HG02981 (cell line): Measurements from ENCODE around the gene LARGE1.

Experiments
- ATAC-seq: cut with Tn5 transposase; IDR thresholded peaks from one replicate; pipeline ENCODE4 v1.9.1; 2021; ENCODE audit warnings: mild to moderate bottlenecking, moderate library complexity; ENCODE audit not compliant: unreplicated experiment

LARGE1 gene

DNA sequence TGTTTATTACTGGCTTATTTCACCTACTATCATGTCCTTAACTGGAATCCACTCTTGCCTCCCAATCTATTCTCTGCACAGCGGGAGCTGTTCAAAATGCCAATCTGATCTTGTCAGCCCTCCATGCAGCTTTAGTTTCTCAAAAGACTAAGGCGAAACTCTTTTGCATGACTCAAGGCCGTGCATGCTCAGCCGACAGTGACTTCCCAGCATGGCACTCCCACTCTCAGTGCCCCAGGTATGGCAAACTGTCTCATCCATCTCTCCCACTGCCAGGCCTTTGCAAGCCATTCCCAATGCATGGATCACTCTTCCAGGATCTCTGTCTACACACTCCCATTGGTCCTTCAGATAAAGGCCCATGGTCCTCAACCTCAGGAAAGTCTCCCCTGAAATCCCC is 245.9 kb downstream of the LARGE1 start:
- ATAC-seq = no peak

DNA sequence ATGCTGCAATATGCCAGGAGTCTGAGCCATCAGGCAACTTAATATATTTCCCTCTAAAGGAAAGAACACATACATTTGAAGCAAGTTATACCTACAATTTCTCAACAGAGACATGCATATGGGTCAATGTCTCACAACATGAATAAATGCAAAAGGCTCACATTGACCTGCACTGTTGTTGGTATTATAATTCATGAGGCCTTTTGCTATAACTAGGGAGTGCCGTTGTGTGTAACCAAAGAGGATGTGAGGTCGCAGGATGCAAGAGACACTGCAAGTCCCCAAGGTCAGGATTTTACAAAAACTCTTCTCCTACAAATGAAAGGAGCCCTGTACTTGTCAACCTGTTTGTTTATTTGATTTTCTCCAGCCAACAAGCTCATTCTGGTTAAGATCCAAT is 250.5 kb downstream of the LARGE1 start:
- no peak for ATAC-seq

DNA sequence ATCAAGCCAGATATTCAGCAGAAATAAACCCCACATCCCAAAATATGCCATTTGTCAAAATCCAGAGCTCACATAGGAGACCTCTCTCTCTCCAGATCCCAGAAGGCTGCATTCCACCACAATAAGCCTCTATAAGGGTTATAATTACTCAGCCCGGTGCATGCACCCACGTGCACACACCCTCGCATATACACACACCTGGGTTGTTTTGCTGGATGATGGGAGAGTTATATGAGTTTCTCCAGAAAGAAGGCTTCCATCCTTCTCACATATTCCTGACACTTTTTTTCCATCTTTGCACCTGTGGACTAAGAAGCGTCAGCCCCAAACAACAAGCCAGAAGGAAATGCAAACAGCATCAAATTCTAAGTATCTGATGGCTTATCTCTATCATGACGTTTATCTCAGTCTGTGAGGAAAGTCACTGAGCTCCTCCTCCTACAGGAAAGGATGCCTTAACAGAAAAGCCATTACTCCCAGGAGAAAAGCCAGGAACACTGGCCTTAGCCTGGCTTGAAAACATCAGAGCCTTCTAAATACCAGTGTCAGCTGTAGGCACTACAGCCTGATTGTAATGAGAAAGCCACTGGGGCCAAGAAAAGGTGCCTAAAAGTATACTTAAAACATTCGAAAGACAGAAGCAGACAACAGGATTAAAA is 253.2 kb downstream of the LARGE1 start:
- ATAC-seq = no peak

DNA sequence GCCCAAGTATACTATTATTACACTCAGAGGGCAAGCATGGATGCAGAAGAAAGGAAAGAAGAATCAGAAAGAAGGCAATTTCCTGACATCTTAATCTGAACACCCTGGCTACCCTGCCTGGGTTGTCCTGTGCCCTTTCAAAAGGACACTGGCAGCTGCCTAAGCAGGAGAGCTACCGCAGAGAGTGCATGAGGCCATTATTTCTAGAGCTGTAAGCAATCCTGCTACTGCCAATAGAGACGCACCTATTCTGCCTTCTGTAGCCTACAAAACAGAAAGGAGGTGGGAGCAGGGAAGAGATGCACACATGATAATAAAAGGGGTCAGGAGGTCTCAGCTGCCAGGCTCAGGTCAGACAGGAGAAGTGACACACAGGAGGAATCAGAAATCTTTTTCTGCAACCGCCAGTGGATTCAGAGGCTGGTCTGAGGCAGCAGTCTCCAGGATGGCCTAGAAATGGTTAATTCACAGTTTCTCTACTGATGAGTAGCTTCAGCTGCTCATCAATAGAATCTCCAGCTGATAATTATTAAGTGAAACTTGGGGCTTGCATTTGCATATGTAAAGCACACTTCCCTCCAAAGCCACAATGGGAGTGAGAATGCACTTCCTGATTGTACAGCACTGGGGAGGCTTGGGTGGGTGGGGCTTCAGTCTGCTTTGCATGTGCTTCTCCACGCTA is 253.9 kb downstream of the LARGE1 start:
- ATAC-seq = peak; percentile 50

DNA sequence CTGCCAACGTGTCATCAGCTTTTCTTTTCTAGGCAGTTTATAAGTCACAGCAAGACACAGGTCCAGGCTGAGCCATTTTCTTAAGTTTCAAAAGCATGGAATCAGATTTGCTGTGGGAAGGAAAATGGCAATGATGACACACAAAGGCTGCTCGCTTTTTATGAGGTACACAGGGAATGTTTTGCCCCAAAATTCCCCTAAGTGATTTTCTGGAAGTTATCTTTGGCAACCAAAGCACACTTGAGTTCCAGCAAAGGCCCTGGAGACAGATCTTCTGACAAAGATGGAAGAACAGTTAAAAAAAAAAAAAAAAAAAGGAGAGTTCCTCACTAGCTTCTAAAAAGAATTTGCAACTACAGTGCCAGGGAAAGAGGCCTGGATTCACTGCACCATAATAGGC is 260.8 kb downstream of the LARGE1 start:
- no peak for ATAC-seq

DNA sequence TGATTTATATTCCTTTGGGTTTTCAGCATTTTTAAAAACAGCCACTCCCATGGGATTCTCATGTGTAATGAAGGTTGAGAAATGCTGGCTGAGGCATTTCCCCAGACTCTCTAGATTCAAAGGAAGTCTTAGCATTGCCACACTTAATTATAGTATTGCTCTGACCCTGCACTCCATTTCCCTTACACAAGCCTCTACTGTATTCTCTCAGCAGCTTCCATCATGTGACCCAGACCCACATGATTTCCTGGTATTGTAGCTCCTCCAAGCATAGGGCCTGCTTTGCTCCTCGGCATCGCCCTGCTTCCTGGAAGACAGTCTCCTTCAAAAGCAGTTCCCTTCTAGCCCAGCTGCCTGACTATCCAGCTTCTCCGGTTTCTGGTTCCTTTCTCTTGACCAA is 261.5 kb downstream of the LARGE1 start:
- no peak for ATAC-seq

DNA sequence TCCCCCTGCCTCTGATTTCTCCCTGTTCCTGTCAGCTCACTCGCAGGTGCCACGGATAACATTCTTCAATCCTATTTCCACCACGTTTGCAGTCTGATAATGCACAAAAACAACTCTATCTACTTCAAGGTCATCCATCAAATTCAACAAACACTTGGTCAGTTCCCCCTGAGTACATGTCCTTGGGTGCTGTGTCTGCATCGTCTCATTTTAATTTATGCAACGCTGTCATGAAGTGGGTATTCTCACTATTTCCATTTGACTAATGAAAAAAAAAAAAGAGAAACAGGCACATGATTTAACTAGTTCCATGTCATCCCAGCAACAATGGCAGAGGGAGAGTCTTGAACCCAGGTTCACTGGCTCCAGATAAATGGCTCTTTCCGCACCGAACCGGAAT is 262.6 kb downstream of the LARGE1 start:
- ATAC-seq = no peak

DNA sequence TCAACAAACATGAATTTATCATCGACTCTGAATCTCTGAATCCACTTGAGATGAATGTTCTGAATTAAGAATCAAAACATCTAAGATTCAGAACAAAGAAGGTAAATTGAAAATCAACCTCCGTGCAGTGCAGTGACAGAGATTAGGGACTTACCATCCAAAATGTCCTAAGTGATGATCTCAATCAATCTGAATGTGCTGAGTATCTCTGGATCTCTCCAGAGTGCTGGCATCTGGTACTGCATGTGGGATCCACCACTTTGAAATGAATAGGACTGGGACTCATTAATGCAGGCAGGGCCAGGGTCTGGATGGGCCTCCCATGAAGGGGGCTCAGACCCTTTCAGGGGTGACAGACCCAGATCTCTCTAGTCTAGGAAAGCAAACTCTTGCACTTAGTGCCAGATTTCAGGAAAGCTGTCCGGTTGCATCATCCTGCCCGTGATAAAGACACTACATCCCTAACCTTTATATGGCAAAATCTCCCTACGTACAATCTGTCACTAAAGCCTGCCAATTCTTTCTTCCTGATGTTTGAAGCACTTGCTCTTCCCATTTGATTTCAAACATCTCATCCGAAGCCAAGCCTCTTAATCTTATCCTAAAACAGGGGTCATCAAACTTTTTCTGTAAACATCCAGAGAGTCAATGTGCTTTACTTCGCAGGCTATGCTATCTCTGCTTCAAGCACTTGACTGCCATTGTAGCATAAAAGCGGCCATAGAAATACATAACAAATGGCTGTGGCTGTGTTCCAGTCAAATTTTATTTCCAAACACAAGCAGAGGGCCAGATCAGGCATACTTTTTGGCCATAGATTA is 263.3 kb downstream of the LARGE1 start:
- no peak for ATAC-seq

DNA sequence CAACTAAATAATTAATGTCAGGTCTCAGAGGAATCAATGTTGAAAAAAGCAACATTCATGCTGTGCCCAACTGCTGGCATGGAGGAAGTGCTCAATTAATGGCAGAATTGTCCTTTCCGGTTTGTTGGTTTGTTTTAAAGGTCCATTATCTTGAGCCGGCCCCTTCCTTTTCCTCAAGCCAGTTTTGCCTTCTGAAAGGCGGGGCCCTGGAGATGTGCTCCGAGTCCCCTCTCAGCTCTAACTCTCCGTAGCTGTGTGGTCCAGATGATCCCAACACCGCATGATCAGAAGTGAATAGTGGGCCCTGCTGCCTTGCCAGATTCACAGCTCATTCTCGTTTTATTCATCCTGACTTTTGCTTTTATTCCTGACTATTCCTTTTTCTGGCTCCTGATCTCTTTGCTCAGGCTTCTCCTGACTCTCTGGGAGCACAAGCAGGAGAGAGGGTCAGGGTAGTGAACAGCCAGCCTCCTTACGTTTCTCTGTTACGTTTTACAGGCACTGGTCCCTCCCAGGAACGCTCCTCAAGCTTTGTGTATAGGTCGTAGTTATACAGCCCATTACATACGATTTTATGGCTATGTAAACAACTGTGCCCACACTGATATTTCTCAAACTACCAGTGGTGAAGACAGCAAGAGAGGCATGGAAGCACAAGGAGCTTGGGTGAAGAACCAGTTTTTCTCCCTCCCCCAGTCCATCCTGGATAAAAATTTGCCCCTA is 265.9 kb downstream of the LARGE1 start:
- ATAC-seq = no peak

DNA sequence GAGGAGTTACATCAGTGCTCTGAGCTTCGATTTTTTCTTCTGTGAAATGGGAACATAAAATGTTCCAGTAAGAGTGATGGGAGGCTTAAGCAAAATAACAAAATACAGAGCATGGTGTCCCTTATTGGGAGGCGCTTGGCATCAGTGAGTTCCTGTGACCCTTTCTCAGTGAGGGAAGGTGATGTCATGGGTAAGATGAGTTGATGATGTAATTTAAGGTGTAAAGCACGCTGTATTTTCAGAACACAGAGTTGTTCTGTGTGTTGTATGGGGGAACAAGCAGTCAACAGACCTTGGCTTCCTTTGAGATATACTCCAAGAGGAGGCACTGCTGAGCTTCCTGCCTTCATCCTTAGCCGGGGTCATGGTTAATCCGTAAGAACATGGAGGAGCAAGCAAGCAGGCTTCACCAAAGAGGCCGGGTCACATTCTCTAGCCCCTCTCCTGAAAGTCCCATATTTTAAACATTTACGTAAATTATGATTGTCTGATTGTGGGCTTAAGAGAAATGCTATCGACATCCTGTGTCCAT is 266.7 kb downstream of the LARGE1 start:
- ATAC-seq = no peak

DNA sequence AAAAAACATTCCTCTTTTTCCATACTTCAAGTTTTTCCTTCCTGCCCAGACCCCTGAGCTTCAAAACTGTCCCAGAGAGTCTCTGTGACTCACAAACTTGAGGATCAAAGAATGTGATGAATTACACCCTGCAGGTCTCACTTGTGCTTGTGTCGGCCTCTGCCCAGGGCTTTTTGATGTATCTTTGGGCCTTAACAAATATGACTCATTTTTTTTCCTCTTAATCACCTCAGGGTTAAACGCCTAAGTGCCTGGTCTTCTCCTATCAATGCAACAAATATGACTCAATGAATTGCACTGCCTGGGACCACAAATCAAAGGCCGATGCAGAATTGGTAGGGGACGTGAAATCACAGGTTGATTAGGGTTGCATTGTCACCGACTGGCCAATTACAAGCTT is 267.7 kb downstream of the LARGE1 start:
- ATAC-seq = no peak

DNA sequence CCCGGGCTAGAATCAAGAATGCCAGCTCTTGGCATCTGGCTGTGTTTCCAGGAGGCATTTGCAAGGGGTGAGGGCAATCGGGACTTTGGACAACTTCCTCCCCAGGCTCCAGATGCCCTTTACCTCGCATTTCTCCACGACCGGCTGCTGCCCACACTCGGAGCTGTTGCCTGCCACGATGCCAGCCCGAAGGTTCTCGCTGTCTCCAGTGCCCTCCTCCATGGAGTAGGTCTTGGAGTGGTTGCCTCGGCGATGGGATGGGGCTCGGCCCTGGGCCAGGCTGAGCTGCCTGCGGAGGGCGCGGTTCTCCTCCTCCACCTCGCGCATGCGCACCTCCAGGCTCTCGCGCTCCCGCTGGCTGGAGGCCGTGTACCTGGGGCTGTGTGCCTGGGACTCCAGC is 270.0 kb downstream of the LARGE1 start:
- no peak for ATAC-seq

DNA sequence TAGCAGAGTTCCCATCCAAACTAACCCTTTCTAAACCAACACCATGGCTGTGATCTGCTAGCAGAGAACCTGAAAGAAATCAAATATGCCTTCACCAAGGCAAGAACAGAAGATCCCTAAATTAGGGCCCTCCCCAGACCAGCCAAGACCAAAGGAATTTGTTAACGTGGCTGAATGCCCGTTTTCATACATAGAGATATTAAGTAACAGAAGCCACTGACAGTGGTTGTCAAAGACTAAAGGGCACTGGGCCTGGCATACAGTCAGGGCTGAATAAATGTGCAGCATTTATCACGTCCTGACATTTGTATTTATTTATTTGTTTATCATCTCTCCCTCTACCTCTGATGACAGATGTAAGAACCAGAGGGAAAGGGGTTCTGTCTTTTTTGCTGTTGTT is 271.8 kb downstream of the LARGE1 start:
- ATAC-seq = no peak

DNA sequence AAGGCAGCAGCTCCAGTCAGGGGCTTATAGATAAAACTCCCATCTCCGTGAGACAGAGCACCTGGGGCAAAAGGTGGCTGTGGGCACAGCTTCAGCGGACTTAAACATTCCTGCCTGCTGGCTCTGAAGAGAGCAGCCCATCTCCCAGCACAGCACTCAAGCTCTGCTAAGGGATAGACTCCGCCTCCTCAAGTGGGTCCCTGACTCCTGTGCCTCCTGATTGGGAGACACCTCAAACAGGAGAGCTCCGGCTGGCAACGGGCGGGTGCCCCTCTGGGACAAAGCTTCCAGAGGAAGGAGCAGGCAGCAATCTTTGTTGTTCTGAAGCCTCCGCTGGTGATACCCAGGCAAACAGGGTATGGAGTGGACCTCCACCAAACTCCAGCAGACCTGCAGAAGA is 279.4 kb downstream of the LARGE1 start:
- ATAC-seq = no peak

DNA sequence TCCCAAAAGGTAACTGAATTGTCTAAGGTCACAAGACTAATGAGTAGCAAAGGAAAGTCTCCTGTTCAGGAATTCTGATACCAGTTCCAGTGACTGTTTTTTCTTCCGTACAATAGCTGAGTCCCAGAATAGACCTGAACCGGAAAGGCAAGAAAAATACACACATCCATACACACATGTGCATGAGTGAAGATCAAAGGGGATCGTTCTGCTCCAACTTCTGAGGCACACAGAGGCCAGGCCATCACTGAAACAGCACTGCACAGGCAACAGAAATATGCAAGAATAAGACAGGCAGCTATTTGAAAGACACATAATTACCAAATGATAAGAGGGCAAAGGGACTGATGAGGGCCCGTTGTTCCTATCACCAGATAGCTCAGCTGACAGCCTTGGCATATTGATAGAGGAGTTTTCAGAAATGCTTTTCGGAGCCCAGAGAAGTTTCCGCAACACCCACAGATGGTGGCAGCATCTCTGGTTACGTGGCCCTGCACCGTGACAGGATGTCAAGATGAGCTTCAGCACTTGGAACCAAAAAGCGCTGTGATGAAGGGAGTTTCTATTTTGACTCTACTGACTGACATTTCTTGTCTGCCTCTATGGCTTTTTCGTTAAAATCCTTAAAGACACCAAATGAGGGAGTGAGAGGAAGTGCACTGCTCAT is 280.6 kb downstream of the LARGE1 start:
- ATAC-seq = no peak

DNA sequence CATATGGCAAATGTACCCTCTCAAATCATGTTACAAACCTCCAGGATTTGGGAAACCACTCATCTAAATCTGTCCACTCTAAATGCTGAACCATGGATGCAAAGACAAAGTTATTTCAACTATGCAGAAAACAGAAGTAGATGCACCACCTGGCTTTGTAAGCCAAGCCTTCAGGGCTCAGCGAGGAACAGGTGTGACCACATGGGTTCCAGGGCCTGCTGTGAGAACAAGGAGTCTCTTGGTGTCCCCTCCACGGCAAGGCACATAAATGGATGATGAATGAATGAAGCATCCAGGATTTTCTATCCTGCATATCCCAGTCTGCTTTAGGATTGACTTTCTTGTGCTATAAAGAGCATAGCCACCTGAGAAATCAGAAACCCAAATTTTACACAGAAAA is 284.5 kb downstream of the LARGE1 start:
- no peak for ATAC-seq

DNA sequence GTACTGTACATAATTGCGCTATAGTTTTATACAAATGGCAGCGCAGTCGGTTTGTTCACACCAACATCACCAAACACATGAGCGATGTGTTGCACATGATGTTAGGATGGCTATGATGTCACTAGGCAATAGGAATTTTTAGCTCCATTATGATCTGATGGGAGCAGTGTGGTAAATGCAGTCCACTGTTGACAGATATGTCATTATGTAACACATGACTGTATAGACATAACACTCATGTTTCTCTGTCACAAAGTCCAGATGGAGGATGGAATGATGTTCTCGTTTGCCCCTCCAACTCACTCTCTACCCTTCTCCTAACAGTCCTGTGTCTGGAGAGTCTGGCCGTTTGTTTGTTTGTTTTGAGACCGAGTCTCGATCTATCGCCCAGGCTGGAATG is 288.5 kb downstream of the LARGE1 start:
- ATAC-seq = no peak

DNA sequence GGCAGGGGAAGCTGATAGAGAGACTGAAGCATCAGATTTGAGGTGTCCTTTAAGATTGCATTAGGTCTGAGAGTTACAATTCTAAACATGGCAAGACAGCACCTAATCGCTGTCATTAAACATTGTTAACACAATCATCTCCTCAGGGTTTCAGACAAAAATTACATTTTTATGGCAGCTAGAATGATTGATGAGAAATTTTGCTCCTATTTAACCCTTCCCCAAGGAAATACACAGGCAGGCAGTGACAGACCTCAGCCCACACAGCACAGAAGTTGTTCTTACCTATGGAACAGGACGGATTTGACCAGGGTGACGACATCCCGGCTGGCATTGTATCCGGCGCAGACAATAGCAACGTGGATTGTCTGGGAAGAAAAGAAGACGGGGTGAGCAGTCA is 294.3 kb downstream of the LARGE1 start:
- no peak for ATAC-seq

DNA sequence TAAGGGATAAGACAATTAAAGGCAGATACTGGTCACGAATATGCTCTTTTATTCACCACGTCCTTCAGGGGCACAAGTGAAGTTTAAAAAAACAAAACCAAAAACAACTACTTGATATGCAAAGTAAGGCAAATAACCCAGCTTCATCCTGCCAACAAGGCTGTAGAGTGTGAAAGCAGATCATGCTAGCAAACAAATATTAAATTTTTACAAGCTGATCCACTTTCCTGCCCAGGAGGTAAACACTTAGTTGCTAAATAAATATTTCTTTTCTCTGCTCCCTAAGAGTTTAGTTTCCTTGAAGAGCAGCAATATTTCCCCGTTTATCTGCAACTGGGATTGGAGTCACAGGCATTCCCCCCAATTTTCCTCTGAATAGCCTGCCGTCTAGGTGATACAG is 300.2 kb downstream of the LARGE1 start:
- no peak for ATAC-seq

DNA sequence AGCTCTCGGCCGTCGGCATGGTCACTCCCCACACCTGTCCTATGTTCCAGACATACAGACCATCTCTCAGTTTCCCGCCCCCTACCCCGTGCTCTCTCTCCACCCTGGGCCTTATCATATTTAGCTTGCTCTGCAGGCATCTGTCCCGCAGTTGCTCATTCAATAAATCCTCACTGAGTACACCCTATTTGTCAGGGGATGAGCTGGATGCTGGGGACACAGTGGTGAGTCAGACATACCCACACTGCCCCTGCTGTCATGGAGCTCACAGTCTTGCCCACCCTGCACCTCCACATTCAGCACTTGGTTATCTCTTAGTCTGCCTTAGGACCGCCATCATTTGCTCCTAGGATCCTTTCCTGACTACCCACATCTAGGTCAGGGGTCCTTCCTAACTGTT is 313.8 kb downstream of the LARGE1 start:
- ATAC-seq = no peak

DNA sequence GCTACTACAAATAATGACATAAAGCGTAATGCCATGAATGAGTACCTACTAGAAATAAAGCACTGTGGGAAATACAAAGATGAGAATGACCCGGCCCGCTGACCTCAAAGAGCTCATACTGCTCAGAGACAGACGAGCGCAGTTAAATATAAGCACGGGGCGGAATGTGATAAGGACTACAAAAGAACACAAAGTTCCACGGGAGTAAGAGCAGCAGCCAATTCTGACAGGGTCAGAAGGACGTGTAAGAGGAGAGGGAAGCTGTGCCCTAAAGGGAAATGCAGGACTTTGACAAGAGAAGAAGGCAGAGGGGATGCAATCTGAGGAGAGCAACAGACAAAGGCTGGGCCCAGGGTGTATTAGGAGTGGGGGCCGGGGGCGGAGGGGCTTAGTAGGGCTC is 314.6 kb downstream of the LARGE1 start:
- no peak for ATAC-seq
